Upper lobe of left lung (tissue), 6 donors: Measurements from ENCODE around the gene PAFAH1B1. TPM values are rescaled to one million over a fixed set of nuclear protein-coding genes. Genes with fewer than 3 reads are reported as not detected.
A peak's percentile ranks its signal among the peaks of the same experiment; 100 is the strongest.

Experiments
- ATAC-seq, 2 donors: fragments of 200-7000 bp; cut with Tn5 transposase; one replicate each; pipeline ENCODE4 v1.9.1; 2022; ENCODE audit warnings: mild to moderate bottlenecking in 2 of 2, moderate library complexity in 2 of 2; ENCODE audit not compliant: low FRiP score in 2 of 2
- DNase-seq, 2 donors: peaks; one replicate each; pipeline ENCODE4 v3.0.0-alpha.2; 2019 to 2020
- H3K27ac ChIP-seq, 4 donors: fragments of 200-600 bp; sonication (generic); one replicate each; pipeline ENCODE4 v1.5.1; 2016 to 2019
- H3K27me3 ChIP-seq, 4 donors: fragments of 200-600 bp; sonication (generic); one replicate each; pipeline ENCODE4 v1.5.1; 2017 to 2019
- H3K36me3 ChIP-seq, 4 donors: fragments of 200-600 bp; sonication (generic); one replicate each; pipeline ENCODE4 v1.5.1; 2016 to 2019
- H3K4me1 ChIP-seq, 4 donors: fragments of 200-600 bp; sonication (generic); one replicate each; pipeline ENCODE4 v1.5.1; 2018 to 2019
- H3K4me3 ChIP-seq, 4 donors: fragments of 200-600 bp; sonication (generic); one replicate each; pipeline ENCODE4 v1.5.1; 2017 to 2019; ENCODE audit warnings: mild to moderate bottlenecking in 2 of 4, moderate library complexity in 1 of 4
- H3K9me3 ChIP-seq, 4 donors: fragments of 200-600 bp; sonication (generic); one replicate each; pipeline ENCODE4 v1.5.1; 2018 to 2019
- EP300 ChIP-seq, 4 donors: sonication (generic); formaldehyde crosslinking; IDR thresholded peaks; one replicate each; pipeline ENCODE4 v1.5.1; 2017; ENCODE audit warnings: antibody characterized with exemption in 4 of 4, control low read depth in 2 of 4
- POLR2A ChIP-seq, 4 donors: fragments of 450-650 bp; IDR thresholded peaks; one replicate each; pipeline ENCODE4 v1.5.1; 2016 to 2017; ENCODE audit warnings: antibody characterized with exemption in 4 of 4, mild to moderate bottlenecking in 2 of 4
- POLR2AphosphoS5 ChIP-seq, 2 donors: sonication (generic); formaldehyde crosslinking; IDR thresholded peaks; one replicate each; pipeline ENCODE4 v1.5.1; 2017; ENCODE audit warnings: antibody characterized with exemption in 2 of 2
- WGBS, 2 donors: methylation state at CpG; one replicate each; pipeline ENCODE4 v1.1.5; 2017 to 2018; 5-methylcytosine and 5-hydroxymethylcytosine counted together
- total RNA-seq, 6 donors: library from RNA; depleted of rRNA in 4 of 6; stranded (reverse); fragments of >200 nt in 4 of 6; gene quantifications; one replicate each; pipeline versions ENCODE4 v1.1.0 to v1.2.1, GENCODE V29; 2016 to 2021
- TF ChIP-seq, protein P1 (sequence below), 6 experiments: fragments of 450-650 bp in 4 of 6; fragments of 200-600 bp in 2 of 6; sonication (generic) in 2 of 6; IDR thresholded peaks; one replicate each; pipeline ENCODE4 v1.5.1; 2016 to 2019; ENCODE audit warnings: antibody characterized with exemption in 6 of 6
- donor health status: DM: no; HTN: no; CAD: no; lungs with moderate emphysema.
- donor health status: DM: no; HTN: yes; CAD: no; lungs with severe emphysema.

Gene PAFAH1B1
- total RNA-seq, 6 donors from 2014 or later = 81.7 to 258 (median 114) TPM

- DNase-seq (no peak), ATAC-seq (no peak)
- Histone ChIP-seq H3K27ac (no peak overlapping the region), H3K27me3 (no peaks in the 10 kb centered on the region), H3K4me3 (no peak overlapping the region), H3K36me3 (no peaks in the 10 kb centered on the region), H3K9me3 (no peaks in the 10 kb centered on the region), H3K4me1 (peaks cover 66 to 72% (median 68%) of the 10 kb centered on the region in 4 donors)
- WGBS, 2 donors = 85 to 86% methylated on average over 8 of the region's 8 CpGs
- TF ChIP-seq EP300 (IDR thresholded peaks at IDR 0.05) (no peak), POLR2A (IDR thresholded peaks at IDR 0.05) (no peak), POLR2AphosphoS5 (IDR thresholded peaks at IDR 0.05) (no peak)
- TF ChIP-seq, protein P1, sequence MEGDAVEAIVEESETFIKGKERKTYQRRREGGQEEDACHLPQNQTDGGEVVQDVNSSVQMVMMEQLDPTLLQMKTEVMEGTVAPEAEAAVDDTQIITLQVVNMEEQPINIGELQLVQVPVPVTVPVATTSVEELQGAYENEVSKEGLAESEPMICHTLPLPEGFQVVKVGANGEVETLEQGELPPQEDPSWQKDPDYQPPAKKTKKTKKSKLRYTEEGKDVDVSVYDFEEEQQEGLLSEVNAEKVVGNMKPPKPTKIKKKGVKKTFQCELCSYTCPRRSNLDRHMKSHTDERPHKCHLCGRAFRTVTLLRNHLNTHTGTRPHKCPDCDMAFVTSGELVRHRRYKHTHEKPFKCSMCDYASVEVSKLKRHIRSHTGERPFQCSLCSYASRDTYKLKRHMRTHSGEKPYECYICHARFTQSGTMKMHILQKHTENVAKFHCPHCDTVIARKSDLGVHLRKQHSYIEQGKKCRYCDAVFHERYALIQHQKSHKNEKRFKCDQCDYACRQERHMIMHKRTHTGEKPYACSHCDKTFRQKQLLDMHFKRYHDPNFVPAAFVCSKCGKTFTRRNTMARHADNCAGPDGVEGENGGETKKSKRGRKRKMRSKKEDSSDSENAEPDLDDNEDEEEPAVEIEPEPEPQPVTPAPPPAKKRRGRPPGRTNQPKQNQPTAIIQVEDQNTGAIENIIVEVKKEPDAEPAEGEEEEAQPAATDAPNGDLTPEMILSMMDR (IDR thresholded peaks at IDR 0.05) = no peak
These were observed 4.7 kb downstream of the PAFAH1B1 start for GRCh38 chr17:2598166-2598565.

- Histone ChIP-seq H3K9me3 (no peaks in the 10 kb centered on the region), H3K36me3 (peaks cover 0 to 6% (median 0%) of the 10 kb centered on the region in 4 donors), H3K27ac (peak overlapping the region in 3 of 4 donors; percentile 1 to 42 (median 8)), H3K4me1 (peaks cover 60 to 78% (median 64%) of the 10 kb centered on the region in 4 donors), H3K27me3 (no peaks in the 10 kb centered on the region), H3K4me3 (no peak overlapping the region)
- ATAC-seq (peak in 1 of 2 donors; percentile 81), DNase-seq (no peak)
- TF ChIP-seq, protein P1 (IDR thresholded peaks at IDR 0.05) = no peak
- TF ChIP-seq POLR2AphosphoS5 (IDR thresholded peaks at IDR 0.05) (no peak), EP300 (IDR thresholded peaks at IDR 0.05) (peak in 1 of 4 donors; percentile 17), POLR2A (IDR thresholded peaks at IDR 0.05) (no peak)
- WGBS, 2 donors = 25 to 35% methylated on average over 6 of the region's 6 CpGs
These were observed 9.2 kb downstream of the PAFAH1B1 start for GRCh38 chr17:2602597-2603017.

DNA sequence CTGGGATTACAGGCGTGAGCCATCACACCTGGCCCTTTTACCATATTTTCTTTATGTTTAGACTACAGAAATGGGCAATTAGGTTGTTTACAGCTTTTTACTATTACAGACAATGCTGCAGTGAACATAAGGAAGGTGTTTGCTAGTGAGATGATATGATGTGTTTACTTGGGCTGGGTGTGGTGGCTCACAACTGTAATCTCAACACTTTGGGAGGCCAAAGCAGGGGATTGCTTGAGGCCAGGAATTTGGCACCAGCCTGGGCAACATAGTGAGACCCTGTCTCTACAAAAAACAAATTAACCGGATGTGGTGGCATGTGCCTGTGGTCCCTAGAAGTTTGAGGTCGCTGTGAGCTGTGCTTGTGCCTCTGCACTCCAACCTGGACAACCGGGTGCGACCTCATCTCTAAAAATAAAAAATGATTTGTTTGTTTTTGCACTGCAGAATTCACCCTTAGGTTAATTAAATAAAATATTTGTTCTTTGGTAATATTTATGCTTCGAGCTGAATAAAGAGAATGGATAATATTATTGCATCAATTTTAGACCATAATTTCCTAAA lies 15.0 kb downstream of the PAFAH1B1 start:
- Histone ChIP-seq H3K4me1 (peaks cover 38 to 64% (median 43%) of the 10 kb centered on the region in 4 donors), H3K4me3 (no peak overlapping the region), H3K36me3 (peaks cover 0 to 7% (median 0%) of the 10 kb centered on the region in 4 donors), H3K27ac (no peak overlapping the region), H3K9me3 (no peaks in the 10 kb centered on the region), H3K27me3 (no peaks in the 10 kb centered on the region)
- no peak for DNase-seq
- no peak for ATAC-seq
- TF ChIP-seq EP300 (IDR thresholded peaks at IDR 0.05) (no peak), POLR2AphosphoS5 (IDR thresholded peaks at IDR 0.05) (no peak), POLR2A (IDR thresholded peaks at IDR 0.05) (no peak)
- TF ChIP-seq, protein P1 (IDR thresholded peaks at IDR 0.05) = no peak
- 70 to 81% methylated on average over 6 of the region's 6 CpGs for WGBS, 2 donors

- DNase-seq (peak in 1 of 2 donors; percentile 40), ATAC-seq (no peak)
- Histone ChIP-seq H3K4me1 (peaks cover 38 to 64% (median 40%) of the 10 kb centered on the region in 4 donors), H3K27ac (no peak overlapping the region), H3K9me3 (no peaks in the 10 kb centered on the region), H3K36me3 (peaks cover 0 to 11% (median 0%) of the 10 kb centered on the region in 4 donors), H3K4me3 (no peak overlapping the region), H3K27me3 (no peaks in the 10 kb centered on the region)
- no peak for TF ChIP-seq POLR2A (IDR thresholded peaks at IDR 0.05)
- TF ChIP-seq, protein P1 (IDR thresholded peaks at IDR 0.05) = no peak
- 93 to 94% methylated on average over 7 of the region's 7 CpGs for WGBS, 2 donors
These were observed 15.6 kb downstream of the PAFAH1B1 start for GRCh38 chr17:2609091-2609490.
